ENCODE data around the gene SBNO2.
A peak's percentile ranks its signal among the peaks of the same experiment; 100 is the strongest.

Gene SBNO2

DNA sequence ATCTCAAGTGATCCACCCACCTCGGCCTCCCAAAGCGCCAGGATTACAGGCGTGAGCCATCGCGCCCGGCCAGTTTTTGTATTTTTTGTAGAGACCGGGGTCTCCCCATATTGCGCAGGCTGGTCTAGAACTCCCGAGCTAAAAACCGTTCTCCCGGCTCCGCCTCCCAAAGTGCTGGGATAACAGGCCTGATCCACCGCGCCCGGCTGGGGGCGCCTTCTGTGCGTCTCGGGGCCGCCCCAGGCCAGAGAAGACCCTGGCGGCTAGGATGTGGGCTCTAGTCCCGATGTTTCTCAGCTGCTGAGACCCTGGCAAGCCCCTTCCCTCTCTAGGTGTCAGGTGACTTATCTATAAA lies 103.5 kb downstream of the SBNO2 start:
- DNase-seq: no peak

DNA sequence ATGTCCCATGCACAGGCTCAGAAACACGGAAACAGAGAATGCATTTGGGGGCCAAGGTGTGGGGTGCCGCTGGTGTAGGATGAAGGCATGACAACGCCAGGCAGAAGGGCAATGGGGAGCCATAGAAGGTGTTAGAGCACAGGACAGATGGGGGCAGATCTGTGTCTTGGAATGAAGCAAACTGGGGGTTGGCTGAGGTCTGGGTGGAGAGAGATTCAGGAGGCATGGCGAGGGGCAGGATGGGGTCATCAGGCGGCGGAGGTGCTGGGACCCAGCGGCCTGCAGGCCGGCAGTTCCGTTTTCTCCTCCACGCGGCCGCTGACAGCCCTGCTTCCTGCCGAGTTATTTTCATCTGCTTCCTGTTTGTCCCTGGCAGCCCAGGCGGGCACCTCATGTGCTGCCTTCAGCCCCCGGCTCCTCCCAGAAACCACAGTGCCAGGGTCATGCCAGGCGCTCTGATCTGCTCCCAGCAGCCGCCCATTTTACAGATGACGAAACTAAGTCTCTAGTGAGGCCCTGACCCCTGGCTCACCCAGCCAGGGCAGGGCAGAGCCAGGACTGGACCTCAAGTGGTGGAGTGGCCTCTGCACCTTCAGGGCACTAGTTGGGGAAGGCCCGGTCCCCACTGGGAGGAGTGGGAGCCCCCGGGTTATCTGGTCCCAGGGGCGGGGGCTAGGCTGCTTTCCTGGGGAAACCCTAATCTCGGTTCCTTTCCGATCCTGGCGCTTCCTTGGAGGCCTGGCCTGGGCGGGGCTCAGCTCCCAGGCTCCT lies 104.9 kb downstream of the SBNO2 start:
- peak; percentile 85 for DNase-seq

DNA sequence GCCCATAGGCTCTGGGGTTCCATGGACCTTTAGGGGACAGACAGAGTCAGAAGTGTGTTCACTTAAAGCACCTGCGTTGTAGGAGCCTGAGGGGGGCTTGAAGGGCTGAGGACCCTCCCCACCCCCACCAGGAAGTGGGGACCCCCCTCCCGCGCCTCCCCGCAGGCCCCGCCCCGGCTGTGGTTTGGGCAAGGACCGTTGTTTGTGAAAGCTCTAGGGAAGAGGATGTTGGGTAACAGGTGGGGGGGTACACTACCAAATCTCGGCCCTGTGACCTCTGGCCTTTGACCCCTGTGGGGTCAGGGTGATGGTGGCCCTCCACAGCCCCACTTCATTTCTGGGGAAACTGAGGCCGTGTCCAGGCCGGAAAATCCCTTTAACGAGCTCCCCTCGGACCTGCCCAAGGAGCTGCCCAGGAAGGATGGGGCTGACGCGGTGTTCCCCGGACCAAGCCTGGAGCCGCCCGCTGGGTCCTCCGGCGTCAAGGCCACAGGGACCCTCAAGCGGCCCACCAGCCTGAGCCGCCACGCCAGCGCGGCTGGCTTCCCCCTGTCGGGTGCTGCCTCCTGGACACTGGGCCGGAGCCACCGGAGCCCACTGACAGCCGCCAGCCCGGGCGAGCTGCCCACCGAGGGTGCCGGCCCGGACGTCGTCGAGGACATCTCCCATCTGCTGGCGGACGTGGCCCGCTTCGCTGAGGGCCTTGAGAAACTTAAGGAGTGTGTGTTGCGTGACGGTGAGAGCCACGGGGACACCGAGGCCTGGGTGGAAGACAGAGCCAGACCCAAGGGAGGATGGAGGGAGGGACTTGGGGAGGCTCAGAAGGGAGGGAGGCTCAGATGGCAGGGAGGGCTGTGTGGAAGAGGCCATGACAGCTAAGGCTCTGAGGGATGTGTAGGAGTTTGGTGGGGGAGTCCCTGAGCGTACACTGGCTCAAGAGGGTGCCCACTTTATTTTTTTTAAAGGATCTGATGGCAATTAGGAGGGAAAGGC lies 105.8 kb downstream of the SBNO2 start:
- peak; percentile 83 for DNase-seq

DNA sequence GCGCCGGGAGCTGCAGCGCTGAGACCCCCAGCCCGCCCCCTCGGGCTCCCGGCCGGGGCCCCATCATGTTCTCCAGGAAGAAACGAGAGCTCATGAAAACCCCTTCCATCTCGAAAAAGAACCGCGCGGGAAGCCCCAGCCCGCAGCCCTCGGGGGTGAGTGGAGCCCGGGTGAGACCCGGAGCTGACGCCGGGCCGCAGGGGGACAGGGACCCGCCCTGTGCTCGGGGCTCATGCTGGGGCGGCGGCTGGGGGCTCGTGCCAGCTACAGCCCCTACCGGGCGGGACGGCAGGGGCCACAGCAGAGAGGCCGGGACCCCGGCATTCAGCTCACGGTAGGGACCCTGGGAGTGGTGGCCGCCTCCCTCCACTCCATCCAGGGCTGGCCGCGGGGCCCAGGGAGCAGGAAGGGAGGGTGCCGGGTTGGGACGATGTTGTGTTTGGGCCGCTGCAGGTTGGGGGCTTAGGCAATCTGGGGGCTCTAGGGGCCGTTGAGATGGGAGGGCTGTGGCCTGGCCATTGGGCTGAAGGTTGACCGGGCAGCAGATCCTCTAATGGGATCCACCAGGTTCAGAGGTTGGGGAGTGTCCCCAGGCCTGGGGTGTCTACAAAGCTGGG lies 106.6 kb downstream of the SBNO2 start:
- peak; percentile 83 for DNase-seq

DNA sequence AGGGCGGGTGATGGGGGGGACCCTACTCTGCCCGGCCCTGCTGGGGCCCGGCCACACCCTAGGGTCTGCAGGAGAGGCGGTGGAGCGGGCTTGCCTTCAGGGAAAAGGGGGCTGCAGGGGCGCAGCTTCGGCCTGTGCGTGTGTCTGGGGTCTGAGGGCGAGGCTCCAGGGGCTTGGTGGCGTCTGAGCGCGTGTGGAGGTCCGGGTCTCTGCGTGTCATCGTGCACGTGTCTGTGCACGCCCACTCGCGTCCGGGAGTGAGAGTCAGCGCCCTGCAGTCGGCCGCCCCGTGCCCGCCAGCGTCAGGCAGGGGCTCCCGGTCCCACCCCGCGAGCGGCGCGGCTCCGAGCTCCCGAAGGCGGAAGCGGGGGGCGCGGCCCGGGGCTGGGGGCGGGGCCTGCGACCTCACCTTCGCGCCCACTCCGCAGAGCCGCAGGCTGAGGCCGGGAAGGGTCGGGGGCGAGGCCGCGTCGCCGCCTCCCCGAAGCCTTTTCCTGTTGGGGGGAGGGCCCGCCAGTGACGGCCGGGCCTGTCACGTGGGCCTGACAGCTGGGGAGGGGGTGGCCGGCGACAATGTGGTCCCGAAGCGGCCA lies 107.2 kb downstream of the SBNO2 start, which contains the start of gene ARHGAP45:
TSS of gene ARHGAP45 (plus strand) at position 420 of the 593 bp plus-strand sequence. CDS start 239 bp downstream, outside the sequence.
- DNase-seq: peak; percentile 89

DNA sequence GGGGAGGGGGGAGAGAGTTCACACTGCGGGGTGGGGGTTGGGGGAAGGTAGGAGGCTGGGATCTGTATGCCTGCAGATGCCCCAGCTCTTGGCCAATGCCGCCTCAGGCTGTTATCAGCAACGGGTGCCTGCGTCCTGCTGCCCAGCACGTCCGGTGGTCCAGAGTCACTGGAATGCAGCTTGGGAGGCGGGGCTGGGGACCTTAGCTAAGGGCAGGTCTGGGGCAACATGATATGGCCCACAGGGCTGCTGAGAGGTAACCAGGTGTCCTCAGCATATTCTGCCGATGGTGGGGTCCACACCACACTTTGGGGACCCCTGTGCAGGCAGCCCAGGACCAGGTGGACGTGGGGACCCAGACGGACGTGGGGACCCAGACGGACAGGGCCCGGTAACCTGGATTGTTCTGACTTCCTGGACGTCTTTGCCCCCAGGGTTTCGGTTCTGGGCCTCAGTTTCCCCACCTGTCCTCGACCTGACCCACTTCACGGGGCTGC lies 107.8 kb downstream of the SBNO2 start:
- DNase-seq: no peak

DNA sequence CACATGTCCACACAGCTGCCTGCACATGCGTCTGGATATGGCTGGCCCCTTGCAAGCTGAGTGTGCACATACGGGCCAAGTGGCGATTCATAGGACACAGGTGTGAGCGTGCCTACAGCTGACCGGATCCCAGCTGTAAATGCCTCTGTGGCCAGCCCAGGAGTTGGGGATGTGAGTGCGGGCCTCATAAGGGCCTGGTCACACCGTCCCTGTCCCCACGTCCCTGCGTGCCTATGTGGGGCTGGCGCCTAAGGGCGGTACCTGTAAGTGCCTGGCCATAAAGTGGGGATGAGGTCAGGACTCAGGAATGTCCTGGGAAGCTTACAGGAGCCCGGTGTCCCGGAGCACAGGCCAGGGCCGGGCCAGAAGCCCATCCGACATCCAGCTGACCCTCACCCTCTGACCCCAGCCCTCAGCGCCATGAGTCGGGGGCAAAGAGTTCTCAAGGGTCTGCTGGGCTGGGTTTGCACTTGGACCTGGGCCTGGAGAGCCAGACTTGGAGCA lies 108.4 kb downstream of the SBNO2 start:
- no peak for DNase-seq

DNA sequence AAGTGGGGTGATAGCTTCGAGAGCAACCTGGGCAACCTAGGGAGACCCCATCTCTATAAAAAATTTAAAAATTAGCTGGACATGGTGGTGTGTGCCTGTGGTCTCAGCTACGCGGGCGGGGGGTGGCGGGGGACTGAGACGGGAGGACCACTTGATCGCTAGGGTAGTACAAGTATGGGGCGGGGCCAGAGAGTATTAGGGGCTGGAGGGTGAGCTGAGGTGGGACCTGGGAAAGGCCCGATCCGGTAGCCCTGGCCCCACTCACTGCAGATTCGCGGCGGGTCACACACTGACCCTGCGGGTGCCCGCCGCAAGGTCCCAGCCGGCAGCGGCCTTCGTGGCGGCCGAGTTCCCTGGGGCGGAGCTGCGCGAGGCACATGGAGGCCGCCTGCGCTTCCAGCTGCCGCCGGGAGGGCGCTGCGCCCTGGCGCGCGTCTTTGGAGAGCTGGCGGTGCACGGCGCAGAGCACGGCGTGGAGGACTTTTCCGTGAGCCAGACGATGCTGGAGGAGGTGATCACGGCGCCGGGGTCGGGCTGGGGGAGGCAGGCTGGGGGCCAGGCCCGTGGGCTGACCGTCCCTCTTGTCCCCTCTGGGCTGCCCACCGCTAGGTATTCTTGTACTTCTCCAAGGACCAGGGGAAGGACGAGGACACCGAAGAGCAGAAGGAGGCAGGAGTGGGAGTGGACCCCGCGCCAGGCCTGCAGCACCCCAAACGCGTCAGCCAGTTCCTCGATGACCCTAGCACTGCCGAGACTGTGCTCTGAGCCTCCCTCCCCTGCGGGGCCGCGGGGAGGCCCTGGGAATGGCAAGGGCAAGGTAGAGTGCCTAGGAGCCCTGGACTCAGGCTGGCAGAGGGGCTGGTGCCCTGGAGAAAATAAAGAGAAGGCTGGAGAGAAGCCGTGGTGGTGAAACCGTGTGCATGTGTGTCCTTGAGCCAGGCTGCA lies 109.1 kb downstream of the SBNO2 start:
- DNase-seq: peak; percentile 77

DNA sequence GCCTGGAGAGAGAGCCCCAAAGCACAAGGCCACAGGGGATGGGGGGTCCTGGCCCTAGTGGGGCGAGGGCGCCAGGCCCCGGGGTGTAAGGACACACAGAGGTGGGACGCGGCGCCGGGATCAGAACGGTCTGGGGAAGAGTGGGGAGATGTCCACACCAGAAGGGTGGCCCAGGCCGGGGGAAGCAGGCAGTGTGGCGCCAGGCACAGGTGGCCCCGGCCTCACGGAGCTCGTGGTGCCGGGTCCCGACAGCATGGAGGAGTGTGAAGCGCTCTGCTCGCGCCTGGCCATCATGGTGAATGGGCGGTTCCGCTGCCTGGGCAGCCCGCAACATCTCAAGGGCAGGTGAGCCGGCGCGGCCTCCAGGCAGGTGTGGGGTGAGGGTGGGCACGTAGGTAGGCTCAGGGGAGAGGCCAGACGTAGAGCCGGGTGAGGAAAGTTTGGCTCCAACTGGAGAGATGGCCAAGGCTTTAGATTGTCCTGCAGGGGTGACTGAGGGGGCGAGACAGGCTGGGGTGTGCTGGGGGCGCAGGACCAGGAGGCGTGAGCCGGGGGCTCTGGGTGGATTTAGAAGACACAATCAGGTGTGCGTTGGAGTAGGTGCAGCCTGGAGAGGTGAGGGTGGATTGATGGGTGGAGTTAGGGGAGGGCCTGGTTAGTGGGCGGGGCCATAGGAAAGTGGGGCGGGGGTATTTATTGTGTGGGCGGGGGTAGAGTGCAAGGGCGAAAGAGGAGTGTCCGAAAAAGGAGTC lies 110.0 kb downstream of the SBNO2 start:
- DNase-seq: no peak

- DNase-seq: peak; percentile 79
Observed at GRCh38 chr19:1063030-1063908, 110.8 kb downstream of the SBNO2 start.

- DNase-seq: no peak
Observed at GRCh38 chr19:1062387-1063029, 111.6 kb downstream of the SBNO2 start.

- DNase-seq: no peak
Observed at GRCh38 chr19:1061987-1062386, 112.1 kb downstream of the SBNO2 start.

- no peak for DNase-seq
Observed at GRCh38 chr19:1060689-1061088, 113.4 kb downstream of the SBNO2 start.

GRCh38 chr19:1058112-1058511 lies 116.0 kb downstream of the SBNO2 start:
- DNase-seq: no peak
